ENCODE results near the gene FBXW8.

FBXW8 gene

DNA sequence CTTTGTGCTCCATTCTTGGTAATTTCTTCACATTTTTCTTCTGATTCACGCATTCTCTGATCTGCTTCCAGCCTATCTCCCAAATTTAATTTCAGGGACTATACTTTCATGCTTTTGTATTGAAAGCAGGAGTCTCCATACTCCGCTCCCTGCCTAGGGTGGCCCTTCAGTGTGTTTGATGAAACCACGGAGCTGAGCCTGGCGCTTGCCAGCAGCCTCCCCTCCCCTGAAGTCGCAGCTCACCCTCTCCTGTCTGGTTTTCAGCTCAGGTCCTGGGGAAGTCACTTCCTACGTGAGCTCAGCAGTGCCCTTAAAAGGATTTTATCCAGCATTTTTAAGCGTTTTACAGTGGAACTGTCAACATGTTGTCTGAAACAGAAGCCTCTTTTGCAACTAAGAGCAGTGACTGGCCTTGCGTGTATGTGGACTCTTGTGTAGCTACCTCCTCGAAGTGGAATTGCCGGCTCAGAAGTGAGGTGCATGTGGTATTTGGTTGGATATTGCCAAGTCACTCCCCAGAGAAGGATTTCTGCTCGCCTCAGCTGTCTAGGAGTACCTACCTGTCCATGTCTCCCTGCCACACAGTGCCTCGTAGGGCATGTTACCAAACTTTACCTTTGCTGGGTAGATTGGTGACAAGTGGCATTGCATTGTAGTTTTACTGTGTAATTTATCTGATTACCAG lies 109.9 kb downstream of the FBXW8 start:
- DNase-seq (ENCODE audit: low spot score) = no peak

DNA sequence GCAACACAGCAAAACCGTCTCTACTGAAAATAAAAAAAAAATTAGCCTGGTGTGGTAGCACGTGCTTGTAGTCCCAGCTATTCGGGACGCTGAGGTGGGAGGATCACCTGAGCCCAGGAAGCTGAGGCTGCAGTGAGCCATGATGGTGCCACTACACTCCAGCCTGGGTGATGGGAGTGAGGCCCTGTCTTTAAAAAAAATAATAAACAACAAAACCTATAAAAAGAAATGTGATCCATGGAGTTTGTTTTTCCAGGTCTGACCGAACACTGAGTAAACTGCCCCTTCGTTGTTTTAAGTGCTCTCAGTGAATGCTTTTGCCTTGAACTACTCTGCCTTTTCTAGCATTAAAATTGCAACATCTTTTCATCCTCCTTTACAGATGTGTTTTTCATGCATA lies 111.7 kb downstream of the FBXW8 start:
- no peak for DNase-seq (ENCODE audit: low spot score)

DNA sequence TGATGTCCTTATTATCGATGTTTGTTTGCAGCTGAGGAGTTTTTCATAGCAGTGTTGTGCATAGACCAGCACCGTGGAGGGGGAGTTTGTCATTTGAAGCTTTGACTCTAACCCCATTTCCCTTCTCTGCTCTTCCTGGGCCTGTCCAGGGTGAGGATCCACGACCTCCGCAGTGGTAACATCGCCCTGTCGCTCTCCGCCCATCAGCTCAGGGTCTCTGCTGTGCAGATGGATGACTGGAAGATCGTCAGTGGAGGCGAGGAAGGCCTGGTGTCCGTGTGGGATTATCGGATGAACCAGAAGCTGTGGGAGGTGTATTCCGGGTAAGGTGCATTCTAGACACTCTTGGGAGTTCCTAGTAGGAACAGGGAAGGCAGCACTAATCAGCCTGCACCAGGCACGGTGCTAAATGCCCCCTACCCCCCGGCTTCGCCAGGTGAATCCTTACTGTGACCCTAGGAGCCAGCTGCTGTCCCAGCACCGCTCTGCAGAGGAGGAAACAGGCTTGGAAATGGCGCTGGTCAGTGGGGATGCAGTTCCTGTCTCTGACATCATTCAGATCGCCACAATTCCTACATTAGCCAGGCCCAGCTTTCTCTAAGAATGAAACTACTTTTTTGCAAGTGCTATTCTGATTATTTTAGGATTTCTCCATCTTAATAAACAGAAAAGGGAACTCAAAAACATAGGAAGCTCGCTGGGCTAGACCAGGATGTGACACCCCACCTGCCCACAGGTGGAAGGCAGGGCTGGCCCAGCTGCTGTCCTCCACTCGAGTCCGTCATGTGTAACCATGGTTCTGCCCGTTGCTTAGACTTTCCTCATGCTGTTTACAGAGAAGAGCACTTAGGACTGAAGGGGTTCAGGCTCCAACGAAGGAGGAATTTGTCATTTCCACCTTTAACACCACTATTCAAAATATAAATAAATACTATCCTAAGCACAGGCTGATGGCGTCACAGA lies 113.5 kb downstream of the FBXW8 start:
- no peak for DNase-seq (ENCODE audit: low spot score)

DNA sequence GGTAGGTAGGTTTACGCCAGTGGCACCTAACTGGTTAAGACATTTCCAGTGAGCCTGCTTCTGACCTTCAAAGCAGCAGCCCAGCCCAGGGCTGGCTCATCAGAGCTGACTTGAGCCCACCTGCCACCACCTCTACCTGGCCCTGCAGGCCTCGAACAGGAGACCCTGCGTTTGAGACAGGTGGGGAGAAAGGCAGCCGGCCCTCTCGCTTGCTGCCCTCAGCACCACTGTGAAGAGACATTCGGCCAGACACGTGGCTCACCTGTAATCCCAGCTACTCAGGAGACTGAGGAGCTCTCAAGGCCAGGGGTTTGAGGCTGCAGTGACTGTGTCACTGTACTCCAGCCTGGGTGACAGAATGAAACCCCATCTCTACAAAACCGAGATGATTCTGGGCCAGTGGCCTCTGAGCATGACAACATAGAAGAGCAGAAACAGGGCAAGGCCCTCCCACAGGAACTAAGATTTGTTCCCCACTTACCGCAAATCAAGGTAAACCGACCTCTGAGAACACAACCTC lies 114.3 kb downstream of the FBXW8 start:
- DNase-seq (ENCODE audit: low spot score) = no peak

DNA sequence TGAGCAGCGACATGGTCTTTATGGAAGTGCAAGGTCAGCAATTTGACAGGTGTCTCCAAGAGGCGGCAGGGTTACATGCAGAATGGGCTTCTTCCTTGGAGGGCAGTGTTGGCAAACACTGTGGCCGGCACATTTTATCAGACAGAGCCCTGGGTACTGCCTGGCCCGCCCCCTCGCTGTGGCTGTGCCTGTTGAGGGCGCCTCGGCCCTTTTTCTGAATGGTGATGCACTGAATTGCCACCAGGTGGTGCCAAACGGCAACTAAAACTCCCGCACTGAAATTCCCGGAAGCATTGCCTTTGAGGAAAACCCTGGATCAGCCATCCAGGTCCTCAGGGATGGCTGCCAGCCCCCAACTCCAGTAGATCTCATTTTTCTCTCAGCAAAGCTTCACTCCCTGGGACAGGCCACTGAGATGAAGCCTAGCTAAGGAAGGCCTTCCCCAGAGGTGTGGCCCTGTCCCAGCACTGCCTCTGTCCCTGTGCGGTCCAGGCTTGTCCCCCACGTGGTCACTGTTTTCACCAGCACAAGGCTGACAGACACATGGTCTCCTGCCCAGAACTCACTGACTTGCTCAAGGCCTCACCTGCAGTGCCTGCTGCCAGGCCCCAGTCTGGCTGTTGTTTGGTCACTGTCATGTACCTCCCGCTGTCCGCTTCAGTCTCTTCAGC lies 114.9 kb downstream of the FBXW8 start:
- peak; percentile 59 for DNase-seq (ENCODE audit: low spot score)

DNA sequence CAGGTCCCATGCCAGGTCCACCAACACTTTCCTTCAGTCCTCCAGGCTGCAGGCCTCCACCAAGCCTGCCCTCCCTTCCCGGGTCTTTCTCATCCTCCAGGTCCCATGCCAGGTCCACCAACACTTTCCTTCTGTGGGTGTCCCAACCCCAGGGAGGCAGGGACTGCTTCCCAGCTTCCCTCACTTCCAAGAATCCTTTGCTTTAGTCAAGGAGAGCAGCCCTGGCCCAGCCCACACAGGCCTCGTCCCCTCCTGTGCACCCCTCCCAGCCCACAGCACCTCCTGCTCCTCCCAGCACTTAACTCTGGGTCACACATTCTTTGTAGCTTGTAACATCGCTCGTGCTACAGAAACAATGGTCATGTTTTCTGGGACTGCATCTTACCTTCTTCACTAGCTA lies 115.6 kb downstream of the FBXW8 start:
- DNase-seq (ENCODE audit: low spot score) = no peak

DNA sequence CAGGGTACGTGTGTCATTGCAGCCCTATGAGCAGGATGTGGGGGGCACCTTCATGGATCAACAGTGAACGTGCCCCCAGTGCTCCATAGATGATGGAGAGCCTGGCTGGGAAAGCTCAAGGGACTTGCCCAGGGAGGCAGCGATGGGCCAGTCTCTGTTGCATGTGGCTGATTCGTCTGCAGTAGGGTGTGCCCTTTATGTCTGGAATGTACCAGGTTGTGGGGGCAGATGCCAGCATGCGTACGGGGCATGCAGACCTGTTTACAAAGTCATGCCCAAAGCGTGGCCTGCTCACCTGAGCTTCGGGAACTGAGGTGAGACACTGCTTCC lies 116.1 kb downstream of the FBXW8 start:
- DNase-seq (ENCODE audit: low spot score) = no peak

DNA sequence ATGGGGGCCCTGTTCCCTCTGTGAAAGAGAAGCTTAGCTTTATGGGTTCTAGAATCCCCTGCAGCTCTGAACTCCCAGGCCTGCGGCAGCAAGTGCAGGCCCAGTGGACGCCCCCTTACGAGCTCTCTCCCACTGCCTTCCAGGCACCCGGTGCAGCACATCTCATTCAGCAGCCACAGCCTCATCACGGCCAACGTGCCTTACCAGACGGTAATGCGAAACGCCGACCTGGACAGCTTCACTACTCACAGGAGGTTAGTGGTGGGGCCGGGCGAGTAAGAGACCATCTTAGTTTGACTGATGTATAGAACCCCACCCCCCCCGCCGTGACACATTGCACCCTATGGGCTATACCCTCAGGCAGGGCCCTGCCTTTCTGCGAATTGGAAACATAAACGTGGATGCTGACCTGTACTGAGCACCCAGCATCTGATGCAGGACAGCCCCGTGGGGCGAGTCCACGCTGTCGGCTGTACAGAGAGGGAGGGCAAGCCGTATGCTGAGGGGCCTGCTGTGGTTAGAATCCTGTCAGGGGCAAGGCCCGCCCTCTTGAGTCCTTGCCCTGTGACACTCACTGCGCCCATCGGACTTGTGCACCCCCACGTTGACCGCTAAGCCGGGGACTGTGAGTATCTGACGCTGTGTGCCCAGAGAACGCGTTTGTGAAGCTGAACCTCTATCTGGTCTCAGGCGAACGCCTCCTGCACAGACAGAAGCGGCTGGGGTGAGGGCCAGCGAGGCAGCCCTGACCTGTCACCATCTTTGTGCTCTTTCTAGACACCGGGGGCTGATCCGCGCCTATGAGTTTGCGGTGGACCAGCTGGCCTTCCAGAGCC lies 116.7 kb downstream of the FBXW8 start:
- DNase-seq (ENCODE audit: low spot score) = no peak

DNA sequence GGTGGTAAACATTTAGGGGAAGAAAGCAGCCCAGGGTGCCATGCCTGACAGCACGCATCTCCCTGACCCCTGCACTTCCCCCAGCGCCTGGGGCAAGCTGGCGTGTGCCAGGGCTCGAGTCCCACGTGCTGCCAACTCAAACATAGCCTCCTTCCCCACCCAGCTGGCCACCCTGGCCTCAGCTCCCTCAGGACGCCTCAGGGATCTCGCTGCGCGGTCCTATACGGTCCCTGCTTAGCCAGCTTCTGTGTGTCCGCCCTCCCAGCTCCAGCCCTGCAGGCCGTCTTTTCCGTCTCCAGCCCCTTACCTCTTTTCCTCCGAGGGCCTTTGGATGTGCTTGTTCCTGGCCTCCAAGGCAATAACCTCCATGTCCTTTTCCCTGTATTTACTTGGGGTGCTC lies 117.5 kb downstream of the FBXW8 start:
- DNase-seq (ENCODE audit: low spot score) = no peak

DNA sequence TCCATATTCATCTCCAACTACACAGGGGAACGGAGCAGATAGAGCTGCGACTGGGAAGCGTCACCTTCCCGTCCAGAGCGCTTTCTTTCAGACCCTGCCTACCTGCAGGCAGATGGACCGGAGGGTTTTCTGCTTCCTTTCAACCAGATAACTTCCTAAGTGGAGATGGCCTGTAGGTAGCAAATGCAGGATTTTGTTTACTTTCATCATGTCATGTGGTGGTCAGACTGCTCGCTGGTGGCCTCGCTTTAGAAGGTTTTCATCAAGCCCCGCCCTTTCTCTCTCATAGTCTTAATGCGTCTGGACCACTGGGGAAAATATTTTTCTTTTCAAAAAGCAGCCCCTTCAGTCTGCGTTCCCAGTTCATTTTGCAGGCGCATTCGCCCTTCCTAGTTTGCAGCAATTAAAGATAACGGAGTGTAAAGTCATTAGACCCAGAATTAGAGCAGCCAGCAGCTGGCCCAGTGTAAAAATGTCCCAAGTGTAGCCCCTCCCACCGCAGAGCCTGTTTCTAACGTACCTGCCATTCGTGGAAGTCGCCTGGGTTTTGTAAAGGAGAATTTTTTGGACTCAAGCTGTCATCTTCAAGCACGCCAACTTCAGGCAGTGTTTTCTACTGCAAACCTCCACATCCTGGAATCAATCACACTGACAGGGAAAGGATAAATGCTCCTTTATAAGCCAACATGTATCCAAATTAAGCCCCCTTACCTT lies 119.6 kb downstream of the FBXW8 start:
- no peak for DNase-seq (ENCODE audit: low spot score)

DNA sequence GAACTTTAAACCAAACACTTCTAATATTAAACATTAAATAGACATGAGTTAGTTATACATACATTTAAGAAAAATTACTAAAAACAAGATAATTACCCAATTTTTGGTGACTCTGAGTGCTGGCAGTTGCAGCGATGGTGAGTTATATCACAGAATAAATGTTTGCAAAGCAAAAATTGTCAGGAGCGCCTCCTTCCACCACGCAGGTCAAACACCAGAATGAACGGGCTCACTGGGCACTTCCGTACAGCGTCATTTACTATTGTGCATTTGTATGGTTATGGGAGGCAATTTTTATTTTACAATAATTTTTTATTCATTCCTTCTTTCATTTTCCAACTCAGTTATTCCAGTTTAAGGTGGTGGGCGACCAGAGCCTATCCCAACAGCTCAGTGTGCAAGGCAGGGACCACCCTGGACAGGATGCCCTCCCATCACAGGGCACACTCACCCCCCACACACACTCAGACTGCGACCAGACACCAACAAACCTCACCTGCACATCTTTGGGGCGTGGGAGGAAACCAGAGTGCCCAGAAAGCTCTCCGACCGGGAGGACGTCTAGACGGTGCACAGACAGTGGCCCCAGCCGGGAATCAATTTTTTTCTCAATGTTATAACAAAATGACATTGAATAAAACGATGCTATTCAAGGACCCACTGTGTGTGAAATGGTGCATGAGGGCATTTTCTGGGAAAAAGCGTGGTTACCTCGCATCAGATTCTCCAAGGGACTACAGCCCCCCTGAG lies 121.3 kb downstream of the FBXW8 start:
- DNase-seq (ENCODE audit: low spot score) = no peak

DNA sequence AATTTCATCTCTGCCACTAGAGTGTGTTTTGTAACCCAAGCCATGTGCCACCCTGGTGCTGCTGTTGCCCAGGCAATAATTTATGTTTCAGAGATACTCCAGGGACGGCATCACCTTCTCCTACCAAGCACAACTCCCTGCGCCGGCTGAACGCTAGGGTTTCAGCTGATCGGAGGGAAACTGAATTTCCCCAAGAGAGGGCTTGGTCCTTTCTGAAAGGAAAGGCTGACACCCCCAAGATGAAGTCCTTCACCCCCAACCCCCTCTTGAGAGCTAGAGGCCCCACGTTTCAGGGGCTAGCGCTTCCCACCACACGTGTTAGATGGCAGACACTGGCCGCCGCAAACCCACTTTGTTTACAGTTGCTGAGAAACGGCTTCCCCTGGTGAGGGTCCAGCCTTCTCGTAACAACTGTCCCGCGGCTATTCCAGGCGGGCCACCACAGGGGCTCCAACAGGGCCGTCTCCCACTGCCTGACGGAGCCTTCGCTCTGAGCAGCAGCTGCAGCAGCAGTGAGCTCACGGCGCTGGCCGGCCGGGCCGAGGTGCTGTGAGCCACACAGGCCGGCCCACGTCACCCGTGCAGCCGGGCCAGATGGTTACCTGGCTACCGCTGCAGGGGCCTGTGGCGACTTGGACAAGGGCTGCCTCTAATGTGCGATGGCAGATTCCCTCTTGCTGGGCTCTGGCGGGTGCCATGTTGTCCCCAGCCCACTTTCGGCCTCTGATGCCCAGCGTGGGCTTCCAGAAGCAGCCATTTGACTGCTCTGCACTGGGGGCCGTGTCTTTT lies 122.0 kb downstream of the FBXW8 start:
- peak; percentile 5 for DNase-seq (ENCODE audit: low spot score)

DNA sequence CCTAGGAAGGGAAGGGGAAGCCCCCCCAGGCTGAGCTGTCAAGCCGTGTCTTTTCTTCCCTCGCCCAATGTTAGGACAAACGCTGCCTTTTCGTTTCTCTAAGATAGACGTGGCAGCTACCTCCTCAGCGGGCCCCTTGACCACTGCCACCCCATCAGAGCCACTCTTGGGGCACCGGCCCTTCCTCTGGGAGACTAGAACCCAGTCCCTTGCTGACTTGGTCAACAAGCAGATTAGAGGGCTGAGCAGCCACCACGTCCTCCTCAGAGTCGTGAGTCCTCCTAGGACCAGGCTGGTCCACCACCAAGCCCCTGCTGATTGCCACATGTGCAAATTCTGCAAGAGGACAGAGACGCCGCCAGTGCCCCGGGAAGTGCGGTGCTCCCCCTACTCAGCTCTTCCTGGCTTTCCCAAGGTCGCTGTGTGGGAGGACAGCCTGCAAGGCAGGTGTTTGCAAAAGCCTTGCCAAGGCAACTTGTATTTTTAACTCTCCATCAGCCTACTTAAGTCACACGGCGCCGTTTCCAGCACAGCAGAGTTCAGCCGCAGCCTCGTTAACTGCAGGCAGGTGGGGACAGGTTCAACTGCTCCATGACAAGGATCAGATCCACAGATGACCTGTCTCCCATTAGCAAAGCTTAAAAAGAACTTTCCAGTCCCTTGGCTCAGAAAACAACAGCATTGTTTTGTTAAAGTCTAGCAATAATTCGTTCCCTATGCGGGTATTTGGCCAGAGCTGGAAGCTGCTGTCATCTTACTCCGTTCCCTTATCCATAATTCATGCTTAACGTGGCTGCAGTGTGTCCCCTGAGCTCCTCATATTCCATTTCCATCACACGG lies 122.9 kb downstream of the FBXW8 start:
- no peak for DNase-seq (ENCODE audit: low spot score)

DNA sequence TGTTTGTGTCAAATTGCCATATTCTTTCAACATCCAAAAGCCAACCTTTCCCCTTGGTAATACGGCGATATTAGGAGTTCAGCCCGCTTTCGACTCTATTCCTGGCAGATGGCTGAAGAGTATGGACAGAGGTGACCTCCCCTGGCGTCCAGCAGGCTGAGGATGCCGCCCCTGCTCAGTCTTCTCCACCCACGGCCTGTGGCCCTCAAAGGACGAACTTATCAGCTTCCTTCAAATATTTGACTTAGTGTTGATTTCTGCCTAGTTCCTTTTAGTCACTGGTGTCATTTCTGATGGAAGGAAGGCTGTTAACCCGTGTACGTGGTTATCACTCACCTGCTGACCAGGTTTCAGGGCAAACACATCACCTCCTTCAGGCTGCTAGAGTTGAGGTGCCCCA lies 123.5 kb downstream of the FBXW8 start:
- no peak for DNase-seq (ENCODE audit: low spot score)

DNA sequence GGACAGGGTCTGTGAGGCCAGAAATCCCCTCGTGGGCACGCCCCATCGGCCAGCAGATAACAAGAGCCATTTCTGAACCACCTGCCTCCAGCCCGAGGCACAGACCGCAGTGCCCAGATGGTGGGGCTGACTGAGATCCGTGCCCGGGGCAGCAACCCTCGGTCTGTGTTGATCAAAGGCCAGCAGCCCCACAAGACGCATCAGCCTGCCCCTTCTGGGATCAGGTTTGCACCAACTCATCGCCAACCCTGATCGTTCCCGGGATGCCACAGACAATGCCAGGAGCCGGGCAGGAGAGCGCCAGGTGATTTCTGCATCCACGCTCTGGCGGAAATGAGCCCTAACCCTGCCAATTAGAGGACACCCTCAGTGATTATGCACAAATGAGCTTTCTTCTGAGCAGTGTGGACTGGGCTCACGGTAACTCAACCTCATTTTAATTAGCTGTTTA lies 124.0 kb downstream of the FBXW8 start:
- DNase-seq (ENCODE audit: low spot score) = no peak

DNA sequence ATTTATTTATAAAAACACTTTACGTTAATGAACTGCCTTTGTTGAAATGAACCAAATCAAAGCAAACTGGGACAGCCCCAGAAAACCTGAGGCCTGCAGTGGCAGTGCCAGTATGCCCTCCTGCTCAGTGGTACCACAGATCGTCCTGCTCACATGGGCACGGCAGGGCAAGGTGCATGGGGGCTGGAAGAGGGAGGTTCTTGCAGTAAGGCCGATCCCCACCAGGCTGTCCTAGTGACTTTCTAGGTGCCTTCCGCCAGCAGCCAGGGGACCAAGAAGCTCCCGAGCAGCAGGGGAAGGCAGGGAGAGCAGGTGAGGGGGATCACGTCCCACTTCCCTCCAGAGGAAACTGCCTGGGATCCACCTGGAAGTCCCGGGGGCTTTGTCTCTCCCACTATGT lies 124.5 kb downstream of the FBXW8 start:
- no peak for DNase-seq (ENCODE audit: low spot score)

DNA sequence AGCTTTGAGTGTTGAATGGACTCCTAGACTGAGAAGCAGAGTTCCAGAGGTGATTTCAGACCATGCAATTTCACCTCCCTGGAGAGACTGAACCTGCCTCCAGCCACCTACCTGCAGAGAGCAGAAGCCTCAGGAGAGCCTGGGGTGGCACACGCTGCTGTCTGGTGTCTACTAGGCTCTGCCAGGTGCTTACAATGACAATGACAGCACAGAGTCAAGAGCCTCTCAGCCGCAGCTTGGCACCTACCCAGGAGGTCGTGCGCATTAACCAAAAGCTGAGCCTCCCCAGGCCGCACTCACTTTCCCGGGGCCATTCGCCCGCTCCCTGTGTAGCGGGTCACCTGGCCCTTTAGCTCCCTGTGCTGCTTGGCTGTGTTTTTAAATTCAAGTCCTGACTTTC lies 125.3 kb downstream of the FBXW8 start:
- DNase-seq (ENCODE audit: low spot score) = no peak

DNA sequence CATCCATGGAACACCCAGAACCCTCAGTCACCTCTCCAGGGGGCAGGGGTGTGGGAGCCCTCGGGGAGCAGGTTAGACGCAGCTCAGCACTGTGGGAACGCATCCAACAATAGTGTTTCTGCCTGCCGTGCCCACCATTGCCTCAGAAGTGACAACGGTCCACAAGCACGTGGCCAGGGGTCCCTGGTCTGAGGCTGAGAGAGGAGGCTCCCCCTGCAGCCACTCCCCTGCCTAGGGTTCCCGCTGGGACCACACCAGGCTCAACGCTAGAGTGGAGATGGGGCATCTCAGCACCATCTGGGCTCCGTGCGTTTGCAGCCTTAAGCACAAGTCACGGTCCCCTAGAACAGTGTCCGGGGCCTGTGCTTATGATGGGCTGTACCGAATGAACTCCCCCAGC lies 125.8 kb downstream of the FBXW8 start:
- no peak for DNase-seq (ENCODE audit: low spot score)
